Right lobe of liver (tissue), 4 donors: ENCODE data around the gene THSD7B.

Source experiments
- POLR2A ChIP-seq: fragments of 450-650 bp; IDR thresholded peaks from one replicate; pipeline ENCODE4 v1.6.1; 2017; ENCODE audit warnings: antibody characterized with exemption, mild to moderate bottlenecking
- TF ChIP-seq, protein P1 (sequence below), 4 donors: fragments of 200-600 bp in 3 of 4; fragments of 450-650 bp in 1 of 4; IDR thresholded peaks; one replicate each; pipeline versions ENCODE4 v1.5.1 to v1.8.0; 2016 to 2022; ENCODE audit warnings: antibody characterized with exemption in 4 of 4, mild to moderate bottlenecking in 2 of 4
- donor health status: DM: no; HTN: no; CAD: no.
- donor health status: DM: no; HTN: no; CAD: no.
- donor health status: DM: no; HTN: yes; CAD: no.

DNA sequence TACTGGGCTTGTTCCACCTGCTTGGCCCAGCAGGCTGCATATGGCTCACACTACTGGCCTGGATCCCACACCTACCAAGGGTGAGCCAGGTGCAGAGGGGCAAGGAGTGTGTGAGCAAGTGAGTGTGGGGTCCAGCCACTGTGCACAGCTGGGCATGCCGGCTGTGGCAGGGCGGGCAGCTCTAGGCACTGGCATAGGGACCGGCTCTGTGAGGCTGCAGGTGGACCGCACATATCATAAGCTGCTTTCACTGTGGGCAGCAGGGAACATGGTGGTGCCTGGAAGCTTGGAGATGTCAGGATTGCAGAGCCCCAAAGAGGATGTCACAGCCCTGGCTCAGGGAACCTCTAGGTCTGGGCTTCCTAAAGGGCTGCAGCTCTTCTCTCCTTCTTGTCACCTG, 154.3 kb downstream of the THSD7B start:
- TF ChIP-seq, protein P1, sequence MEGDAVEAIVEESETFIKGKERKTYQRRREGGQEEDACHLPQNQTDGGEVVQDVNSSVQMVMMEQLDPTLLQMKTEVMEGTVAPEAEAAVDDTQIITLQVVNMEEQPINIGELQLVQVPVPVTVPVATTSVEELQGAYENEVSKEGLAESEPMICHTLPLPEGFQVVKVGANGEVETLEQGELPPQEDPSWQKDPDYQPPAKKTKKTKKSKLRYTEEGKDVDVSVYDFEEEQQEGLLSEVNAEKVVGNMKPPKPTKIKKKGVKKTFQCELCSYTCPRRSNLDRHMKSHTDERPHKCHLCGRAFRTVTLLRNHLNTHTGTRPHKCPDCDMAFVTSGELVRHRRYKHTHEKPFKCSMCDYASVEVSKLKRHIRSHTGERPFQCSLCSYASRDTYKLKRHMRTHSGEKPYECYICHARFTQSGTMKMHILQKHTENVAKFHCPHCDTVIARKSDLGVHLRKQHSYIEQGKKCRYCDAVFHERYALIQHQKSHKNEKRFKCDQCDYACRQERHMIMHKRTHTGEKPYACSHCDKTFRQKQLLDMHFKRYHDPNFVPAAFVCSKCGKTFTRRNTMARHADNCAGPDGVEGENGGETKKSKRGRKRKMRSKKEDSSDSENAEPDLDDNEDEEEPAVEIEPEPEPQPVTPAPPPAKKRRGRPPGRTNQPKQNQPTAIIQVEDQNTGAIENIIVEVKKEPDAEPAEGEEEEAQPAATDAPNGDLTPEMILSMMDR (IDR thresholded peaks at IDR 0.05) = no peak
- TF ChIP-seq POLR2A = no peak
